ENCODE results near the gene SGCA.

The SGCA gene

DNA sequence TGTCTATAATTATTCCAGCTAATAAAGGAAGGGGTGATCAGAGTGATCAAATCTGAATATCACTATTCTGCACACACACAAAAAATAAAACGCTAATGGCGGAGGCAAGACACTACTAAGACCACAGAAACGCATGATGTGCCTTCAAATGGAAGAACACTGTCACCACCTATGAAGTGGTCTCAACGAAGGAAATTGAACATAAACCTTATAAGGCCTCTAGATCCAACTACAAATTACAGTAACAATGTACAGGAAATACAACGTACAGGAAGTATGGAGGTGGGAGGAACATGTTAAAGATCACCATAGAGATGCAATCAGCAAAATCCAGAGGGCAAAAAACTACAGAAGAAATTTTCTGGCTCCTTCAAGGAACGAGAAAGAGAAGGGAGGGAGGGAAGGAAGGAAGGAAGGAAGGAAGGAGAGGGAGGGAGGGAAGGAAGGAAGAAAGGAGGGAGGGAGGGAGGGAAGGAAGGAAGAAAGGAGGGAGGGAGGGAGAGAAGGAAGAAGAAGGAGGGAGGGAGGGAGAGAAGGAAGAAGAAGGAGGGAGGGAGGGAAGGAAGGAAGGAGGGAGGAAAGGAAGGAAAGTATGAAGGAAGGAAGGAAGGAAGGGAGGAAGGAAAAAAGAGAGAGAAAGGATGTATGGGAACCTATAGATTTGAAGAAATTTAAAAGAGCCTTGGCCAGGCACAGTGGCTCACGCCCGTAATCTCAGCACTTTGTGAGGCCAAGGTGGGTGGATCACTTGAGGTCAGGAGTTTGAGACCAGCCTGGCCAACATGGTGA is 3.1 kb upstream of the SGCA start:
- in situ Hi-C loops (cut with HindIII; ENCODE audit: low pct_ligation_motif_present, low pct_unique_long_range_greater_than_20kb, low sequenced_read_pairs) = no loop called here
- DNase-seq = no peak

DNA sequence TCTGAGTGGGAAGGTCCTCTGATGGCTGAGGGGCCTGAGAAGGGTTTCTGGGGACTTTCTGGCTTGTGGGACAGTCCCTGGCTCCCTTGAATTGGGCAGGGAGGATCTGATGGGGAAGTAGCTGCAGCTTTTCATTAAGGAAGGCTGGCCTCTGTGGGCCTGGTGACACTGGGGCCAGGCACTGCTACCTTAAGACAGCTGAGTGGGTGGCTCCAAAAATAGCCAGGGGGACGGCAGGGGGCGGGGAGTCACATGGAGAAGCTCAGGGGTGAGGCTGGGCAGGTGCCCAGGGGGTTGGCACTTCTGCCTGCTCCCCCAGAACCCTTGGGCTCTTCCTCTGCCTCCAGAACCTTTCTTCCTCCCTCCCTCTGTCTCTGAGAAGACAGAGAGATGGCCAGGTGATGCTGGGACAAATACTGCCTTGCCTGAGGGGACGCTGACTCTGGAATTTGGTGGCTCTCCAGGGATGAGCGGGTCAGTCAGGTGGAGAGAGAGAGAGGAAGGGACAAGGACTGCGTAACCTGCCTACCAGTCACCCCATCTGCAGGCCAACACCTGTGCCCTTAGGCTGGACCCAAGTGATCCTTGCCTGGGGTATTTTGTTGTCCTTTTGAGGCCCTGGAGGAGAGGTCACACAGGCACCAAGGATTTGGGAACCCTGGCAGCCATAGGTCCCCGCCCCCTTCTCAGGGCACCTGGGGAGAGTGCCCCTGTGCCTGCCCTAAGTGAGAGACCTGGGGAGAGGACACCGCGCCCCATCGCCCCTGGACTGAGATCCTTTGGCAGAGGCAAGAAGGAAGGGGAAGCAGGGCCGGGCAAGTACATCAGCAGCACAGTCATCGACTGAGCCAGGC is 1.7 kb upstream of the SGCA start:
- no peak for DNase-seq
- in situ Hi-C loops (cut with HindIII; ENCODE audit: low pct_ligation_motif_present, low pct_unique_long_range_greater_than_20kb, low sequenced_read_pairs) = no loop called here

DNA sequence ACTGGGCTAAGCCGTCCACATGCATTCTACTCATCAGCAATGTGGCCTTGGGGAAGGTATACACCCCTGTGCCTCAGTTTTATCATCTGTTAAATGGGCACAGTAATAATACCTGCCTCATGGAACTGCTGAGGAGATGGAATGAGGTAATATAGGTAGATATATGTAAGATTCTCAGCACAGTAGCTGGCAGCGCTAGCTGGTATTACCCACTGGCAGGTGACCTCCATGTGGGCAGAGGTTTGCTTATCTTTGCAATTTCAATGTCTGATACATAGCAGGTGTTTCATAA is 1.2 kb upstream of the SGCA start:
- no peak for DNase-seq
- in situ Hi-C loops (cut with HindIII; ENCODE audit: low pct_ligation_motif_present, low pct_unique_long_range_greater_than_20kb, low sequenced_read_pairs) = no loop called here

DNA sequence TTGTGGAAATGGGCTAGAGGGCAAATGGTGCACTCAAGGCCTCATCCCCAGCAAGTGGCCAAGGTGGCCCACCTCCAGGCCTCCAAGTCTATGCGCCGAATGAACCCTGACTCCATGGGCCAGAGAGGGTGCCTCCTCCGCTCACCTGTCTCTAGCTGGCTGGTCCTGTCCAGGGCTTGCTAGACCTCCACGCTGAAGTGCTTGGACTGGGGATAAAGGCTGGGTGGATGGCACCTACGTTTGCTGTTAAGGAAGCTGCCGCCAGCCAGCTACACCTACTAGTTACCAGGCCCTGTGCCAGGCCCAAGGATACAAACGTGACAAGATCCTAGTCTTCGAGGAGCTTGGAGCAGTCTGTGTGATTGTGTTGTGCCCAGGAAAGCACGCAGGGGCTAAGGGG is 739 bp upstream of the SGCA start:
- no peak for DNase-seq
- in situ Hi-C loops (cut with HindIII; ENCODE audit: low pct_ligation_motif_present, low pct_unique_long_range_greater_than_20kb, low sequenced_read_pairs) = no loop called here

DNA sequence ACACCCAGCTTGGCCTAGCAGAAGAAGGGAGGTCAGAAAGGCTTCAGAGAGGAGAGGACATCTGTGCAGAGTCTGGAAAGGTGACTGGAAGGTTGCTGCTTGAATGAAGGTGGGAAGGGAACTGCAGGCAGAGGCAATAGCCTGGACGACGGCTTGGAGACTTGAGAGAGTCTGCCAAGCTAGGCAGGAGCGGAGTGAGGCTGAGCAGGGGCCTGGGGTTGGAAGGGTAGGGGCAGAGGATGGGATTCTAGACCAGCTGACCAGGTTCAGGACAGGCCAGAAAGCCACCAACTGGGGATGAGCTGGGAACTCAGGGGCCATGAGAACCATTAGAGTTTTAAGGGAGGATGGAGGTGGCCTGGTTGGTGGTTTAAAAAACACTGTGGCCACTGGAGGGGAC is 339 bp upstream of the SGCA start:
- no peak for DNase-seq
- in situ Hi-C loops (cut with HindIII; ENCODE audit: low pct_ligation_motif_present, low pct_unique_long_range_greater_than_20kb, low sequenced_read_pairs) = no loop called here

DNA sequence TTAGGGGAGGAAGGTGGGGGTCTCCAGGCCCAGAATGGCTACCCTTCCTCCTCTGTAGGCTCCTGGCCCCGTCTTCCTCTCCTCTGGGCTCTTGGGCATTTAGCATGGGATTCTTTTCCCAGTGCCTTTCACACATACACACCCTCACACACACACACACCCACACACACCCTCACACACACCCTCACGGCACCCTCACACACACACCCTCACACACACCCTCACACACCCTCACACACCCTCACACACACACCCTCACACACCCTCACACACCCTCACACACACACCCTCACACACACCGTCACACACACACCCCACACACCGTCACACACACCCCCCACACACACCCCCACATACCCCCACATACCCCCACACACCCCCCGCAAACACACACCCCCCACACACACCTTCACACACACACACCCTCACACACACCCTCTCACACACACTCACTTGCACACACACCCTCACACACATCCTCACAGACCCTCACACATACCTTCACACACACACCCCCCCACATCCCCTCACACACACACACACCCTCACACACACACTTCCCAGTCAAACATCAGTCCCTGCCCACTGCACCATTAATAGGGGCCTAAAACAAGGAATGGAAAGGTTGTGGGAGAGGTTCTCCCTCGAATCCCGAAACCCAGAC is 845 bp downstream of the SGCA start:
- in situ Hi-C loops (cut with HindIII; ENCODE audit: low pct_ligation_motif_present, low pct_unique_long_range_greater_than_20kb, low sequenced_read_pairs) = no loop called here

DNA sequence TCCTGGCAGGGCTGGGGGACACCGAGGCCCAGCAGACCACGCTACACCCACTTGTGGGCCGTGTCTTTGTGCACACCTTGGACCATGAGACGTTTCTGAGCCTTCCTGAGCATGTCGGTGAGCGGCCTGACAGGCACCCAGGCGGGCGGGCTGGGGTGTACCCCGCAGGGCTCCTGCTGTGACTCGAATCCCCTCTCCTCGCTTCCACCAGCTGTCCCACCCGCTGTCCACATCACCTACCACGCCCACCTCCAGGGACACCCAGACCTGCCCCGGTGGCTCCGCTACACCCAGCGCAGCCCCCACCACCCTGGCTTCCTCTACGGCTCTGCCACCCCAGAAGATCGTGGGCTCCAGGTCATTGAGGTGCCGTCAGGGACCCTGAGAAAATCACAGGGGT is 1.6 kb downstream of the SGCA start:
- in situ Hi-C loops (cut with HindIII; ENCODE audit: low pct_ligation_motif_present, low pct_unique_long_range_greater_than_20kb, low sequenced_read_pairs) = no loop called here
- no peak for DNase-seq

More for the DNA sequence above, 845 bp downstream of the SGCA start:
- DNase-seq = no peak

DNA sequence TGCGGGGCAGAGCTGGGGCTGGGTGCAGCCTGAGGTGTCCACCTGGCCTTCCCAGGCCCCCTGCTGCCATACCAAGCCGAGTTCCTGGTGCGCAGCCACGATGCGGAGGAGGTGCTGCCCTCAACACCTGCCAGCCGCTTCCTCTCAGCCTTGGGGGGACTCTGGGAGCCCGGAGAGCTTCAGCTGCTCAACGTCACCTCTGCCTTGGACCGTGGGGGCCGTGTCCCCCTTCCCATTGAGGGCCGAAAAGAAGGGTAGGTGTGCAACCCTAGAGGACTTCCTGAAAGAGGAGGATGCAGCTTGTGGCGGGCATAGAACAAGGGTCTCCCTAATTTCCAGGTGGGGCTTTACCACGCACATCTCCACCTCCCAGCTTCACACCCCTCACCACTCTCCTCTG is 2.5 kb downstream of the SGCA start:
- in situ Hi-C loops (cut with HindIII; ENCODE audit: low pct_ligation_motif_present, low pct_unique_long_range_greater_than_20kb, low sequenced_read_pairs) = no loop called here

DNA sequence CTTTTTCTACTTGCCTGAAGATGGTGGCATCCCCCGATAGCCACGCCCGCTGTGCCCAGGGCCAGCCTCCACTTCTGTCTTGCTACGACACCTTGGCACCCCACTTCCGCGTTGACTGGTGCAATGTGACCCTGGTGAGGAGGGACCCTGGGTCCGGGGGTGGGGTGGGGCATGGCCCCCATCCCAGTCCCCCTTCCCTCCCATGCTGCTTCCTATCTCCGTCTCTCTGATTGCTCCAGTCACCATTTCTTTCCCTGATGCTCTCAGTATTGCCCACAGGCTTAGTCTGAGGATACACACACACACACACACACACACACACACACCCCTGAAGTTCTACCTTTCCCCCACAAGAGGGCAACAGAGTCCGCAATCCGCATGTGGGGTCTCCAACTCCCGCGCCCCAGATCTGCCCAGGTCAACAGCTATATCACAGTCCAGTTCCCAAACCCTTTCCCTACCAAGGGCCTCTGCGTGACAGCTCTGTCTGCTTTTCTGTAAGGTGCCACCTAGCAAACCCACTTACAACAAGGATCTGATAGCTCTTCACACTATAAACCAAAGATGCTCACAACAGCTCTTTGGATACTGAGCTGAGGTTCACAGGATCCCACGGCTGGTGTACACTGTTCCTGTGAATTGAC is 3.4 kb downstream of the SGCA start:
- peak; percentile 66 for DNase-seq
- in situ Hi-C loops (cut with HindIII; ENCODE audit: low pct_ligation_motif_present, low pct_unique_long_range_greater_than_20kb, low sequenced_read_pairs) = no loop called here

More for the DNA sequence above, 2.5 kb downstream of the SGCA start:
- no peak for DNase-seq

DNA sequence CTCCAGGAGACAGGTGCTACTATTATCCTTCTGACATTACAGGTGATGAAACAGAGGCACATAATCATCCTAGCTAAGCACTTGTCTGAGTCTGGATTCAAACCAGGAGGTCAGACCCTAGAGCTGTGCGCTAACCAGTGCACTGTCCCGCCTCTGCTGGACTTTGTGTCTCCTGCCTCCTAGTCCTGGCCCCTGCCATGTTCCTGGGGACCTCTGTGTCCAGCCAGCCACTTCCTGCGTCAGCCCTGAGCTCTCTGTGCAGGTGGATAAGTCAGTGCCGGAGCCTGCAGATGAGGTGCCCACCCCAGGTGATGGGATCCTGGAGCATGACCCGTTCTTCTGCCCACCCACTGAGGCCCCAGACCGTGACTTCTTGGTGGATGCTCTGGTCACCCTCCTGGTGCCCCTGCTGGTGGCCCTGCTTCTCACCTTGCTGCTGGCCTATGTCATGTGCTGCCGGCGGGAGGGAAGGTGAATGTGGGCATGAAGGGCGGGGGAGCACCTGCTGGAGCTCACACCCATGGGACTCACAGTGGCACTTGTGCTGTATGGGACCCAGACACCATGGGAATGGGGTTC is 4.2 kb downstream of the SGCA start:
- in situ Hi-C loops (cut with HindIII; ENCODE audit: low pct_ligation_motif_present, low pct_unique_long_range_greater_than_20kb, low sequenced_read_pairs) = no loop called here

DNA sequence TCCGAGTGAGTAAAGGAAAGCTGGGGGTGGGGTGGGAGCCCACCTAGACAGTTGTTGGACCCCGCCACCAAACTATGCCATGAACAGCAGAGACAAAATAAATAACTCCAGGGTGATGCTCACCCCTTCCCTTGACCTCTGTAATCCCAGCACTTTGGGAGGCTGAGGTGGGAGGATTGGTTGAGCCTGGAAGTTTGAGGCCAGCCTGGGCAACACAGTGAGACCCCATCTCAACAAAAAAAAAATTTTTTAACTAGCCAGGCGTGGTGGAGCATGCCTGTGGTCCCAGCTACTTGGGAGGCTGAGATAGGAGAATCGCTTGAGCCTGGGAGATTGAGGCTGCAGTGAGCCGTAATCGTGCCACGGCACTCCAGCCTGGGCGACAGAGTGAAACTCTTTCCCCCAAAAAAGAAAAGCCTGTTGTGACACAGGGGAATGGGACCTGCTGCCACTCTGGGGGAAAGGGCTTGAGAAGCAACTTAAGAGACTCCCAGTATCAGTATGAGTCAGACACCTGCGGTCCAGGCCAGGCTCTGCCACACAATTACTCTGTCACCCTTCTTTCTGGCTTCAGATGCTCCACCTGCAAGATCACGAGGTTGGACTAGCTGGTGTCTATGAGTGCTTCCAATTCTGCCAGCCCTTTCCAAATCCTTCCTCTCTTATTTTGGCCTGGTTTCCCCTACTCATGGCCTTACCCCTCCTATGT is 5.0 kb downstream of the SGCA start:
- in situ Hi-C loops (cut with HindIII; ENCODE audit: low pct_ligation_motif_present, low pct_unique_long_range_greater_than_20kb, low sequenced_read_pairs) = no loop called here
- no peak for DNase-seq

More for the DNA sequence above, 4.2 kb downstream of the SGCA start:
- DNase-seq = no peak

DNA sequence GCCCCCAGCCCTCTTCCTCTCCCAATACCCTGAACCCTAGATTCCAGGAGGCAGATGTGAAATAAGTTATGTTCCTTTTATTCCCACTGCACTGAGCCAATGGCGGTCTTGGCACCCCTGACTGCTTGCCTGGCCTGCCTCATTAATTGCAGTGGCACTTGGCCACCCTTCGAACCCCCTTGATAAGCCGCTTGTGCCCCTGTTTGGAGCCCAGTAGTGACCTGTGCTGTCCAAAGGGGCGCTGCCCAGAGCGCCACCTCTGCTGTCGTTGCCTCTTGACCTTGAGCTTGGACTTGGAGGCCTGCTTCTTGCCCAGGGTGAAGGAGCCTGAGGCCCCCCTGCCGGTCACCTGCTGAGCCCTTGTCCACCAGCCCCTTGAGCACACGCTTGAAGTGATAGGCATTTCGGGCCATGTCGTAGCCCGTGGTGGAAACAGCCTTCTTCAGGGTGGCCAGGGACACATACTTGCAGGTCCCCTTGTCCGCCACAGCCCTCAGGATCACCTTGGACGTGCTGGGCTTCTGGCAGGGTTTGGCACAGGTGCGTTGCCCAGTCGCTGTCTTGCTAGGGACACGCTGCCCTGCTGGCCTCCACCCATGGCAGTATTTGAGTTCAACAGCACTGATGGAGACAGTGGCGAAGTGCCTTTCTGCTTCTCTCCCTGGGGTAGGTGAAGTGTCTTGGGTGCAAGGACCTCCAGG is 5.7 kb downstream of the SGCA start:
- in situ Hi-C loops (cut with HindIII; ENCODE audit: low pct_ligation_motif_present, low pct_unique_long_range_greater_than_20kb, low sequenced_read_pairs) = no loop called here

DNA sequence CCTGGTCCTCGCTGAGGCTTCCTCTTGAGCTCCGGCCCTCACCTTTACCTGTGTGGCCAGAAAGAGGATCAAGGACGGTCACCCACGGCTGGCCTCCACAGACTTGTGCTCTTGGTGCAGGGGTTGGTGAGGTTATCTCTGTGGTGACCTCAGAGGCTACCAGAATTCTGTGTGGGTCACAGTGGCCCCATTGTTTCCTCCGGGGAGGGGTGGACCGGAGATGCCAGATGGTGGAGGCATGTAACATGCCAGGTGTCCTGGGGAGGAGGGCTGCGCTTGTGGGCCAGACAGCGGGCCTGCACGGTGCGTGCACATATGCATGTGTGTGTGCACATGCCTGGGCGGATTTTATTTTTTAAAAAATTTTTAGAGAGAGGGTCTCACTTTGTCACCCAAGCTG is 6.3 kb downstream of the SGCA start:
- in situ Hi-C loops (cut with HindIII; ENCODE audit: low pct_ligation_motif_present, low pct_unique_long_range_greater_than_20kb, low sequenced_read_pairs) = no loop called here

More for the DNA sequence above, 5.7 kb downstream of the SGCA start:
- no peak for DNase-seq

DNA sequence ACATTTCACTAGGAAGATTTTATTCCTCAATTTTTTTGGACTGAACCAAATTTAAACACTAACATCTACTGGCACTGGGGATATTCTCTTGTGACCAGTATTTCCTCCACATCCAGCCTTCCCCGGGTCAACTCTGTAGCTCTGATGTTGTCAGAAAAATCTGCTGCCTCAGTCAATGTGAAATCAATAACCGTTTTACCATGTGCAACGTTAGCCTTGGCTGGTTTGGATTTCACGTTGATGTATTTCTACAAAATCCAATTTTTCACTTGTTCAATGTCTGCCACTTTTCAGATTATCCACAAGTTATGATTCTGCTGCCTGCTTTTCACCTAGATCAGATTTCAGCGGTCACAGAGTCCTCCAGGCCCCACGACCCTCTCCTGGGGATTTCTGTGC is 7.1 kb downstream of the SGCA start:
- DNase-seq = no peak
- in situ Hi-C loops (cut with HindIII; ENCODE audit: low pct_ligation_motif_present, low pct_unique_long_range_greater_than_20kb, low sequenced_read_pairs) = no loop called here

More for the DNA sequence above, 6.3 kb downstream of the SGCA start:
- no peak for DNase-seq

DNA sequence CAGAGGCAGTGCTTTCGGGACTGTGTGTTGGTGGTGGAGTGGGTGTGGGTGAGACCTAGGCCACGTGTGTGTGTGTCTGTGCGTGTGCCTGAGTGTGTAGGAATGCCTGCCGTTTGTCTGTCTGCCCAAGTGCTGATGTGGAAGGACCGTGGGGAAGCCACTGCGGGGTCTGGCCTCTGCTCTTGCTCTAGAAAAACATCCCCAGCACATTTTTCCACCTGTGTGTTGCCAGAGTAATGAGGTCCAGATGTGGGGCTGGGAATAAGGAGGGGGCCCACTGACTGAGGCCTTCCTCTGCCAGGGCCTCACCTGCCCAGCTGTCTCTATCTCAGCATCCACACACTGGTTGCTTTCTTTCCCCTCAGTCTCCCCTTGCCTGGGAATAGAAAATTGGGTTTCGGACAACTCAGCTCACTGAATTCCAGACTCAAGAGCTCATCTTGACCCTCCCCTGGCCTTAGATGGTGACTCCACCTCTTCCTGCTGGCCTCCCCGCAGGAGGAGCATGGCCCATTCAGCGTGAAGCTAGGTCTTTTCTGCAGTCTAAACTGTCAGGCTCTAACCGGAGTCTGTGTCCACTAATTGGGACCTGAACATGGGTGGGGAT is 7.6 kb downstream of the SGCA start:
- in situ Hi-C loops (cut with HindIII; ENCODE audit: low pct_ligation_motif_present, low pct_unique_long_range_greater_than_20kb, low sequenced_read_pairs) = no loop called here
- DNase-seq = peak; percentile 69

DNA sequence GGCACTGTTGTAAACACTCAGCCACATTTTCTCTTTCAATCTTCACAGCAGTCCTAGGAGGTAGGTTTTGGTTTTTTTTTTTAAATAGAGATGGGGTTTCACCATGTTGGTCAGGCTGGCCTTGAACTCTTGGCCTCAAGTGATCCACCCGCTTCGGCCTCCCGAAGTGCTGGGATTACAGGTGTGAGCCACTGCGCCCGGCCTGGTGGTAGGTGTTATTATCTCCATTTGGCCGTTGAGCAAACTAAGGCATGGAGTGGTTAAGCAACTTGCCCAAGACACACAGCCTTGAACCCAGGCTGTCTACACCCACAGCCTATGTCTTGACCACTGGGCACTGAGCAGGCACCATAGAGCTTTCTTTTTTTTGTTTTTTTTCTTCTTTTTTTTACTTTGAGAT is 8.6 kb downstream of the SGCA start:
- in situ Hi-C loops (cut with HindIII; ENCODE audit: low pct_ligation_motif_present, low pct_unique_long_range_greater_than_20kb, low sequenced_read_pairs) = no loop called here
- no peak for DNase-seq
